ENCODE measurements around the gene MEF2A. TPM values are rescaled to one million over a fixed set of nuclear protein-coding genes. Genes with fewer than 3 reads are reported as not detected.

Gene MEF2A
- total and polyA plus RNA-seq, 9 of the 15 experiments (the other 6 are each of a cell fraction or from before 2014, with no cell fraction given): 1.6 to 18.7 (median 8.7) TPM

- TF ChIP-seq CLOCK (CRISPR knock-in tag; IDR thresholded peaks at IDR 0.05; ENCODE audit: borderline replicate concordance): no peak
Measured at GRCh38 chr15:99669250-99669649, 103.5 kb downstream of the MEF2A start (continued).

- no peak for ATAC-seq
- 47% methylated on average over 2 of the region's 2 CpGs for WGBS (ENCODE audit: insufficient coverage, low coverage, missing lambda C conversion rate)
- CTCF ChIA-PET (ENCODE audit: low intra/inter-chr PET ratio): no interaction called here
Measured at GRCh38 chr15:99671926-99672635, 106.3 kb downstream of the MEF2A start.

More at GRCh38 chr15:99671926-99672635, 106.3 kb downstream of the MEF2A start:
- Histone ChIP-seq H3K27me3 (ENCODE audit: control insufficient read depth in 2 of 2, insufficient read depth in 2 of 2, low read length in 2 of 2) (no peaks in the 10 kb centered on the region), H4K20me1 (replicated peaks; ENCODE audit: control insufficient read depth, insufficient read depth, low read length) (no peaks in the 10 kb centered on the region), H3K9ac (ENCODE audit: insufficient read depth in 1 of 2, low read depth in 2 of 2, low read length in 2 of 2) (no peak overlapping the region), H3K79me2 (ENCODE audit: control insufficient read depth, insufficient read depth, low read length) (no peaks in the 10 kb centered on the region), H3K4me3 (no peak overlapping the region), H3K4me1 (replicated peaks in 1 of 2; ENCODE audit: control insufficient read depth in 2 of 2, insufficient read depth in 2 of 2, low read length in 2 of 2) (no peaks in the 10 kb centered on the region), H3K9me3 (replicated peaks; ENCODE audit: control insufficient read depth, insufficient read depth, low read depth, low read length) (no peaks in the 10 kb centered on the region), H3K9me1 (ENCODE audit: control insufficient read depth, insufficient read depth, low read length) (no peaks in the 10 kb centered on the region), H3K27ac (ENCODE audit: extremely low read depth, low read depth, low read length) (no peak overlapping the region), H3K36me3 (ENCODE audit: control insufficient read depth, insufficient read depth, low read length) (peaks cover 3% of the 10 kb centered on the region; the same call in 2 of the 3 replicates), H2AFZ (ENCODE audit: low read depth, low read length) (no peak overlapping the region), H3K4me2 (ENCODE audit: insufficient read depth, low read length) (no peak overlapping the region)
- FAIRE-seq (no peak), DNase-seq (ENCODE audit: extremely low read depth in 1 of 4, low spot score in 3 of 4) (no peak)
- in situ Hi-C loops (cut with MboI): no loop called here
- TF ChIP-seq ZC3H11A (IDR thresholded peaks at IDR 0.05; ENCODE audit: low read depth, low read length): no peak
- no peak for TF ChIP-seq SMARCC2 (IDR thresholded peaks at IDR 0.05; ENCODE audit: low read depth)
- TF ChIP-seq CEBPB (tag; IDR thresholded peaks at IDR 0.05): peak; percentile 74
- no peak for TF ChIP-seq ZNF12 (CRISPR knock-in tag; IDR thresholded peaks at IDR 0.05)
- TF ChIP-seq CEBPG (CRISPR knock-in tag; IDR thresholded peaks at IDR 0.05): no peak
- TF ChIP-seq CEBPG (tag; conservative IDR thresholded peaks at IDR 0.05 in 1 of 2, IDR thresholded peaks at IDR 0.05 in 1 of 2): peak in 1 of 2 experiments; percentile 43; a peak in 1 of 4 replicates
- no peak for TF ChIP-seq ZBTB40 (IDR thresholded peaks at IDR 0.05)
- TF ChIP-seq ZBTB40 (CRISPR knock-in tag; IDR thresholded peaks at IDR 0.05): no peak
- POLR2A ChIA-PET: no interaction called here
- no TSS peak for BruUV-seq (replicated peaks)
- intact Hi-C loops (cut with micrococcal nuclease): loop anchor here (2.0 kb wide), 1 partner anchor 433 kb away; no protein-coding TSS in a partner anchor

Measured in K562 (cell line).